ENCODE measurements around the gene PPT2. TPM values are rescaled to one million over a fixed set of nuclear protein-coding genes. Genes with fewer than 3 reads are reported as not detected.

Gene PPT2
- total and polyA plus RNA-seq, 2 of the 13 experiments (the other 11 are each of a cell fraction or from before 2014, with no cell fraction given) = 39.2 to 61.8 TPM

DNA sequence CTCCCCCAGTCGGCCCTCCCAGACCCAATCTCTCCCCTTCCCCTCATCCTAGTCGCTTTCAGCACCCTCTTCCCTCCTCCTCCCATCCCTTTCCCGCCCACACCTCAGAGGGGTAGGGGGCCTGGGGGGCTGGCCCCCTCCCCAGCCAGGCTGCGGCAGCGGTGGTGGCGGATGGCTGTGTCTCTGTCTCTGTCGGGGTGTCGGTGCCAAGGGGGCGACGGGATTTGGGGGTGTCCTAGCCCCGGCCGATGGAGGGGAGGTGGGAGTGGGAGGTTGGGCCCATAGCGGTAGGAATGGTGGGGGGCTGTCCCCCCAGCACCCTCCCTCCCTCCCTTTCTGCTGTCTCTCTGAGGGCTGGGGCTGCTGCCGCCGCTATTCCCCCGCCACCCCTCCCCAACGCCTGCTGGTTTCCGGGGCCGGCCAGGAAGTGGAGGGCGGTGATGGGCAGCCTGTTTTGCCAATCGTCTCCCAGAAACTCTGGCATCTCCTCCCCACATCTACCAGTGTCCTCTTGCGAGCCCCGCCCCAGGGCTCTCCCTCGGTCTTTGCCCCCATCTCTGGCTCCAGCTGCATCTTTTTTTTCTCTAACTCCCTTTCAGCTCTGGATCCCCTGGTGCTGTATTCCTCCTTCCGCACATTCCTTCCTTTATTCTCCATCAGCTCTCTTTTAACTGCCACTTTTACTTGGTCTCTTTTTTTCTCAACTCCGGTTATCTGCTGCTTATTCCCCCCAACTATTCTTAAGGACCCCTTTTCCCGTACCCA lies 22.0 kb downstream of the PPT2 start, which contains the start of gene AGPAT1 (continued):
- TF ChIP-seq CREB1 (IDR thresholded peaks at IDR 0.05) = peak; percentile 62
- TF ChIP-seq CREB1 (CRISPR knock-in tag; IDR thresholded peaks at IDR 0.05) = peak; percentile 82
- TF ChIP-seq EHMT2 (IDR thresholded peaks at IDR 0.05; ENCODE audit: borderline replicate concordance, low read depth, low read length) = no peak
- peak; percentile 64; the same call in 1 of the 2 replicates for TF ChIP-seq SALL2 (CRISPR knock-in tag; IDR thresholded peaks at IDR 0.05)
- TF ChIP-seq MED1 (CRISPR knock-in tag; IDR thresholded peaks at IDR 0.05) = peak; percentile 29; the same call in 1 of the 2 replicates
- TF ChIP-seq, protein P1, sequence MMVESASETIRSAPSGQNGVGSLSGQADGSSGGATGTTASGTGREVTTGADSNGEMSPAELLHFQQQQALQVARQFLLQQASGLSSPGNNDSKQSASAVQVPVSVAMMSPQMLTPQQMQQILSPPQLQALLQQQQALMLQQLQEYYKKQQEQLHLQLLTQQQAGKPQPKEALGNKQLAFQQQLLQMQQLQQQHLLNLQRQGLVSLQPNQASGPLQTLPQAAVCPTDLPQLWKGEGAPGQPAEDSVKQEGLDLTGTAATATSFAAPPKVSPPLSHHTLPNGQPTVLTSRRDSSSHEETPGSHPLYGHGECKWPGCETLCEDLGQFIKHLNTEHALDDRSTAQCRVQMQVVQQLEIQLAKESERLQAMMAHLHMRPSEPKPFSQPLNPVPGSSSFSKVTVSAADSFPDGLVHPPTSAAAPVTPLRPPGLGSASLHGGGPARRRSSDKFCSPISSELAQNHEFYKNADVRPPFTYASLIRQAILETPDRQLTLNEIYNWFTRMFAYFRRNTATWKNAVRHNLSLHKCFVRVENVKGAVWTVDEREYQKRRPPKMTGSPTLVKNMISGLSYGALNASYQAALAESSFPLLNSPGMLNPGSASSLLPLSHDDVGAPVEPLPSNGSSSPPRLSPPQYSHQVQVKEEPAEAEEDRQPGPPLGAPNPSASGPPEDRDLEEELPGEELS (CRISPR knock-in tag; IDR thresholded peaks at IDR 0.05) = peak; percentile 36; the same call in 1 of the 2 replicates
- TF ChIP-seq SMARCE1 (IDR thresholded peaks at IDR 0.05; ENCODE audit: borderline replicate concordance) = no peak
- peak; percentile 55; the same call in 1 of the 2 replicates for TF ChIP-seq ZFP90 (CRISPR knock-in tag; IDR thresholded peaks at IDR 0.05; ENCODE audit: borderline replicate concordance)
- peak; percentile 24; the same call in 1 of the 2 replicates for TF ChIP-seq ZFP1 (CRISPR knock-in tag; IDR thresholded peaks at IDR 0.05)
- peak; percentile 79 for TF ChIP-seq ZNF274 (CRISPR knock-in tag; IDR thresholded peaks at IDR 0.05)
- TF ChIP-seq, protein P2, sequence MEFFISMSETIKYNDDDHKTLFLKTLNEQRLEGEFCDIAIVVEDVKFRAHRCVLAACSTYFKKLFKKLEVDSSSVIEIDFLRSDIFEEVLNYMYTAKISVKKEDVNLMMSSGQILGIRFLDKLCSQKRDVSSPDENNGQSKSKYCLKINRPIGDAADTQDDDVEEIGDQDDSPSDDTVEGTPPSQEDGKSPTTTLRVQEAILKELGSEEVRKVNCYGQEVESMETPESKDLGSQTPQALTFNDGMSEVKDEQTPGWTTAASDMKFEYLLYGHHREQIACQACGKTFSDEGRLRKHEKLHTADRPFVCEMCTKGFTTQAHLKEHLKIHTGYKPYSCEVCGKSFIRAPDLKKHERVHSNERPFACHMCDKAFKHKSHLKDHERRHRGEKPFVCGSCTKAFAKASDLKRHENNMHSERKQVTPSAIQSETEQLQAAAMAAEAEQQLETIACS (CRISPR knock-in tag; IDR thresholded peaks at IDR 0.05) = no peak
- no peak for TF ChIP-seq HDAC6 (IDR thresholded peaks at IDR 0.05; ENCODE audit: low read depth, low read length)
- TF ChIP-seq, protein P3, sequence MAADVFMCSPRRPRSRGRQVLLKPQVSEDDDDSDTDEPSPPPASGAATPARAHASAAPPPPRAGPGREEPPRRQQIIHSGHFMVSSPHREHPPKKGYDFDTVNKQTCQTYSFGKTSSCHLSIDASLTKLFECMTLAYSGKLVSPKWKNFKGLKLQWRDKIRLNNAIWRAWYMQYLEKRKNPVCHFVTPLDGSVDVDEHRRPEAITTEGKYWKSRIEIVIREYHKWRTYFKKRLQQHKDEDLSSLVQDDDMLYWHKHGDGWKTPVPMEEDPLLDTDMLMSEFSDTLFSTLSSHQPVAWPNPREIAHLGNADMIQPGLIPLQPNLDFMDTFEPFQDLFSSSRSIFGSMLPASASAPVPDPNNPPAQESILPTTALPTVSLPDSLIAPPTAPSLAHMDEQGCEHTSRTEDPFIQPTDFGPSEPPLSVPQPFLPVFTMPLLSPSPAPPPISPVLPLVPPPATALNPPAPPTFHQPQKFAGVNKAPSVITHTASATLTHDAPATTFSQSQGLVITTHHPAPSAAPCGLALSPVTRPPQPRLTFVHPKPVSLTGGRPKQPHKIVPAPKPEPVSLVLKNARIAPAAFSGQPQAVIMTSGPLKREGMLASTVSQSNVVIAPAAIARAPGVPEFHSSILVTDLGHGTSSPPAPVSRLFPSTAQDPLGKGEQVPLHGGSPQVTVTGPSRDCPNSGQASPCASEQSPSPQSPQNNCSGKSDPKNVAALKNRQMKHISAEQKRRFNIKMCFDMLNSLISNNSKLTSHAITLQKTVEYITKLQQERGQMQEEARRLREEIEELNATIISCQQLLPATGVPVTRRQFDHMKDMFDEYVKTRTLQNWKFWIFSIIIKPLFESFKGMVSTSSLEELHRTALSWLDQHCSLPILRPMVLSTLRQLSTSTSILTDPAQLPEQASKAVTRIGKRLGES (CRISPR knock-in tag; IDR thresholded peaks at IDR 0.05; ENCODE audit: borderline replicate concordance) = no peak
- TF ChIP-seq KAT7 (CRISPR knock-in tag; IDR thresholded peaks at IDR 0.05; ENCODE audit: borderline replicate concordance) = peak; percentile 79; the same call in 1 of the 2 replicates
- peak; percentile 89 for TF ChIP-seq NRL (CRISPR knock-in tag; IDR thresholded peaks at IDR 0.05; ENCODE audit: borderline replicate concordance)
- peak; percentile 41; the same call in 1 of the 2 replicates for TF ChIP-seq RXRB (CRISPR knock-in tag; IDR thresholded peaks at IDR 0.05; ENCODE audit: borderline replicate concordance)
- TF ChIP-seq, protein P4, sequence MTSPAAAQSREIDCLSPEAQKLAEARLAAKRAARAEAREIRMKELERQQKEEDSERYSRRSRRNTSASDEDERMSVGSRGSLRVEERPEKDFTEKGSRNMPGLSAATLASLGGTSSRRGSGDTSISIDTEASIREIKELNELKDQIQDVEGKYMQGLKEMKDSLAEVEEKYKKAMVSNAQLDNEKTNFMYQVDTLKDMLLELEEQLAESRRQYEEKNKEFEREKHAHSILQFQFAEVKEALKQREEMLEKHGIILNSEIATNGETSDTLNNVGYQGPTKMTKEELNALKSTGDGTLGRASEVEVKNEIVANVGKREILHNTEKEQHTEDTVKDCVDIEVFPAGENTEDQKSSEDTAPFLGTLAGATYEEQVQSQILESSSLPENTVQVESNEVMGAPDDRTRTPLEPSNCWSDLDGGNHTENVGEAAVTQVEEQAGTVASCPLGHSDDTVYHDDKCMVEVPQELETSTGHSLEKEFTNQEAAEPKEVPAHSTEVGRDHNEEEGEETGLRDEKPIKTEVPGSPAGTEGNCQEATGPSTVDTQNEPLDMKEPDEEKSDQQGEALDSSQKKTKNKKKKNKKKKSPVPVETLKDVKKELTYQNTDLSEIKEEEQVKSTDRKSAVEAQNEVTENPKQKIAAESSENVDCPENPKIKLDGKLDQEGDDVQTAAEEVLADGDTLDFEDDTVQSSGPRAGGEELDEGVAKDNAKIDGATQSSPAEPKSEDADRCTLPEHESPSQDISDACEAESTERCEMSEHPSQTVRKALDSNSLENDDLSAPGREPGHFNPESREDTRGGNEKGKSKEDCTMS (CRISPR knock-in tag; conservative IDR thresholded peaks at IDR 0.05) = no peak
- peak; percentile 58 for TF ChIP-seq ZFY (CRISPR knock-in tag; IDR thresholded peaks at IDR 0.05)
